A549 (cell line): ENCODE data around the gene TRAPPC1. TPM values are rescaled to one million over a fixed set of nuclear protein-coding genes. Genes with fewer than 3 reads are reported as not detected.
A peak's percentile ranks its signal among the peaks of the same experiment; 100 is the strongest.

ENCODE experiments used
- ATAC-seq, 2 experiments: fragments of 200-7000 bp in 1 of 2; fragments of >200 bp in 1 of 2; cut with Nextera tagmentation in 1 of 2; cut with Tn5 transposase in 1 of 2; 3 replicates each; pipeline versions ENCODE4 v1.8.0 to v1.9.1; 2018 to 2020; ENCODE audit warnings: mild to moderate bottlenecking in 1 of 2, moderate library complexity in 1 of 2
- CTCF ChIA-PET: fragments of 300-600 bp; sonication (Branson Sonifier 250); formaldehyde crosslinking; extraction: SDS; loops from one replicate; lab custom pipeline; 2021; ENCODE audit warnings: antibody characterized with exemption, inconsistent platforms; lab: Yijun Ruan, JAX
- POLR2A ChIA-PET: fragments of 350-600 bp; formaldehyde crosslinking; extraction: SDS; loops from one replicate; lab custom pipeline; 2021; ENCODE audit warnings: antibody characterized with exemption, inconsistent platforms; lab: Yijun Ruan, JAX
- DNase-seq, 2 experiments: peaks; one replicate each; pipeline versions ENCODE4 v3.0.0 to v3.0.0-alpha.2; 2011 to 2016; ENCODE audit warnings: low read depth in 1 of 2, low spot score in 1 of 2
- FAIRE-seq: peaks from 2 replicates; lab custom pipeline; 2011; peaks lifted over from hg19 to GRCh38; lab: Jason Lieb, UNC
- H3K27ac ChIP-seq, 2 experiments: fragments of >200 bp; sonication (Bioruptor Twin); formaldehyde crosslinking; 3 replicates each; pipeline ENCODE4 v1.5.1; 2016 to 2017
- H3K4me1 ChIP-seq: fragments of >200 bp; sonication (Bioruptor Twin); formaldehyde crosslinking; 3 replicates; pipeline ENCODE4 v1.6.1; 2016
- H3K4me2 ChIP-seq: fragments of >200 bp; sonication (Bioruptor Twin); formaldehyde crosslinking; 3 replicates; pipeline ENCODE4 v1.6.1; 2016
- H3K4me3 ChIP-seq: fragments of >200 bp; sonication (Bioruptor Twin); formaldehyde crosslinking; 3 replicates; pipeline ENCODE4 v1.5.1; 2016
- H3K9me3 ChIP-seq: fragments of >200 bp; sonication (Bioruptor Twin); formaldehyde crosslinking; 3 replicates; pipeline ENCODE4 v1.6.1; 2016
- CBX8 ChIP-seq: fragments of 200-600 bp; sonication (generic); IDR thresholded peaks from 2 replicates; pipeline ENCODE4 v1.6.1; 2016
- CHD2 ChIP-seq: fragments of 150-350 bp; IDR thresholded peaks from 2 replicates; pipeline ENCODE4 v1.6.1; 2014; ENCODE audit warnings: low read length; ENCODE audit not compliant: partially characterized antibody
- CHD4 ChIP-seq: fragments of 200-600 bp; sonication (generic); IDR thresholded peaks from 2 replicates; pipeline ENCODE4 v1.6.1; 2016; ENCODE audit warnings: antibody characterized with exemption, mild to moderate bottlenecking, borderline replicate concordance
- EHF ChIP-seq: fragments of 250-450 bp; sonication (Bioruptor Pico); IDR thresholded peaks from 2 replicates; pipeline ENCODE4 v1.5.0; 2020; ENCODE audit warnings: mild to moderate bottlenecking
- FOXS1 ChIP-seq: fragments of 250-450 bp; sonication (Bioruptor Pico); IDR thresholded peaks from 2 replicates; pipeline ENCODE4 v1.5.0; 2020; ENCODE audit warnings: mild to moderate bottlenecking, moderate library complexity
- HDAC2 ChIP-seq: fragments of 200-600 bp; sonication (generic); IDR thresholded peaks from 2 replicates; pipeline ENCODE4 v1.6.1; 2016
- HOXA7 ChIP-seq: fragments of 250-450 bp; sonication (Bioruptor Pico); IDR thresholded peaks from 2 replicates; pipeline ENCODE4 v1.5.0; 2020; ENCODE audit warnings: mild to moderate bottlenecking, moderate library complexity
- HOXB13 ChIP-seq: fragments of 250-450 bp; sonication (Bioruptor Pico); IDR thresholded peaks from 2 replicates; pipeline ENCODE4 v1.5.0; 2020; ENCODE audit warnings: low read depth, mild to moderate bottlenecking, moderate library complexity
- HOXB5 ChIP-seq: fragments of 250-450 bp; sonication (Bioruptor Pico); IDR thresholded peaks from 2 replicates; pipeline ENCODE4 v1.5.0; 2020; ENCODE audit warnings: mild to moderate bottlenecking, moderate library complexity
- MAZ ChIP-seq: fragments of 150-350 bp; IDR thresholded peaks from 2 replicates; pipeline ENCODE4 v1.6.1; 2014; ENCODE audit warnings: antibody characterized with exemption, low read depth, low read length, borderline replicate concordance
- NFE2L2 ChIP-seq: fragments of 150-350 bp; conservative IDR thresholded peaks from 2 replicates; pipeline ENCODE4 v1.6.1; 2014; ENCODE audit warnings: low read length
- NPAS2 ChIP-seq: fragments of 250-450 bp; sonication (Bioruptor Pico); IDR thresholded peaks from 2 replicates; pipeline ENCODE4 v1.8.0; 2022; ENCODE audit warnings: mild to moderate bottlenecking, moderate library complexity, borderline replicate concordance
- POLR2A ChIP-seq: IDR thresholded peaks from 2 replicates; pipeline ENCODE4 v1.6.1; 2012; ENCODE audit warnings: mild to moderate bottlenecking, low read length
- RAD21 ChIP-seq, 2 experiments: fragments of >200 bp in 1 of 2; sonication (Bioruptor Twin) in 1 of 2; formaldehyde crosslinking in 1 of 2; IDR thresholded peaks in 1 of 2; conservative IDR thresholded peaks in 1 of 2; 2 replicates in 1 of 2; 3 replicates in 1 of 2; pipeline ENCODE4 v1.6.1; 2012 to 2018; ENCODE audit warnings: inconsistent platforms in 1 of 2
- RNF2 ChIP-seq: fragments of 200-600 bp; sonication (generic); IDR thresholded peaks from 2 replicates; pipeline ENCODE4 v1.6.1; 2016; ENCODE audit warnings: low read depth, mild to moderate bottlenecking, antibody characterized with exemption, moderate library complexity, borderline replicate concordance
- SMC3 ChIP-seq: fragments of >200 bp; sonication (Bioruptor Twin); formaldehyde crosslinking; IDR thresholded peaks from 3 replicates; pipeline ENCODE4 v1.6.1; 2018; ENCODE audit warnings: inconsistent platforms
- SREBF2 ChIP-seq: fragments of 450-650 bp; IDR thresholded peaks from 2 replicates; pipeline ENCODE4 v1.6.1; 2014; ENCODE audit warnings: mild to moderate bottlenecking, moderate library complexity
- TFCP2L1 ChIP-seq: fragments of 250-450 bp; sonication (Bioruptor Pico); IDR thresholded peaks from 2 replicates; pipeline ENCODE4 v1.5.0; 2021; ENCODE audit warnings: mild to moderate bottlenecking
- WGBS: methylation state at CpG from one replicate; pipeline ENCODE4 v1.1.6; 2017; ENCODE audit errors: missing lambda C conversion rate; 5-methylcytosine and 5-hydroxymethylcytosine counted together
- polyA plus RNA-seq, 4 experiments: library from polyadenylated mRNA; depleted of rRNA in 3 of 4; stranded (reverse); fragments of >200 nt; fragmentation: RNase III in 1 of 4; extraction: RNeasy Plus Mini Kit Qiagen cat#74134 plus additional on column Dnase treatment in 1 of 4; gene quantifications; 2 replicates in 3 of 4; 3 replicates in 1 of 4; pipeline ENCODE4 v1.2.3, GENCODE V29; 2011 to 2017
- TF ChIP-seq, protein P1 (sequence below): IDR thresholded peaks from 2 replicates; pipeline ENCODE4 v1.6.1; 2012
- TF ChIP-seq, protein P2 (sequence below): fragments of 200-600 bp; sonication (generic); IDR thresholded peaks from 2 replicates; pipeline ENCODE4 v1.6.1; 2016; ENCODE audit warnings: antibody characterized with exemption, mild to moderate bottlenecking, moderate library complexity
- TF ChIP-seq, protein P3 (sequence below): fragments of >200 bp; sonication (Bioruptor Twin); formaldehyde crosslinking; IDR thresholded peaks from 3 replicates; pipeline ENCODE4 v1.5.1; 2016
- TF ChIP-seq, protein P4 (sequence below): IDR thresholded peaks from 2 replicates; pipeline ENCODE4 v1.6.1; 2012; ENCODE audit warnings: low read depth, borderline replicate concordance
- TF ChIP-seq, protein P5 (sequence below): fragments of 150-350 bp; IDR thresholded peaks from 2 replicates; pipeline ENCODE4 v1.6.1; 2014; ENCODE audit warnings: low read depth, mild to moderate bottlenecking, low read length
- TF ChIP-seq, protein P6 (sequence below): fragments of 450-650 bp; IDR thresholded peaks from 2 replicates; pipeline ENCODE4 v1.6.1; 2014; ENCODE audit warnings: antibody characterized with exemption

Gene TRAPPC1
- polyA plus RNA-seq, 2 of the 4 experiments (the other 2 are of a cell fraction), result 200 to 328 TPM

DNA sequence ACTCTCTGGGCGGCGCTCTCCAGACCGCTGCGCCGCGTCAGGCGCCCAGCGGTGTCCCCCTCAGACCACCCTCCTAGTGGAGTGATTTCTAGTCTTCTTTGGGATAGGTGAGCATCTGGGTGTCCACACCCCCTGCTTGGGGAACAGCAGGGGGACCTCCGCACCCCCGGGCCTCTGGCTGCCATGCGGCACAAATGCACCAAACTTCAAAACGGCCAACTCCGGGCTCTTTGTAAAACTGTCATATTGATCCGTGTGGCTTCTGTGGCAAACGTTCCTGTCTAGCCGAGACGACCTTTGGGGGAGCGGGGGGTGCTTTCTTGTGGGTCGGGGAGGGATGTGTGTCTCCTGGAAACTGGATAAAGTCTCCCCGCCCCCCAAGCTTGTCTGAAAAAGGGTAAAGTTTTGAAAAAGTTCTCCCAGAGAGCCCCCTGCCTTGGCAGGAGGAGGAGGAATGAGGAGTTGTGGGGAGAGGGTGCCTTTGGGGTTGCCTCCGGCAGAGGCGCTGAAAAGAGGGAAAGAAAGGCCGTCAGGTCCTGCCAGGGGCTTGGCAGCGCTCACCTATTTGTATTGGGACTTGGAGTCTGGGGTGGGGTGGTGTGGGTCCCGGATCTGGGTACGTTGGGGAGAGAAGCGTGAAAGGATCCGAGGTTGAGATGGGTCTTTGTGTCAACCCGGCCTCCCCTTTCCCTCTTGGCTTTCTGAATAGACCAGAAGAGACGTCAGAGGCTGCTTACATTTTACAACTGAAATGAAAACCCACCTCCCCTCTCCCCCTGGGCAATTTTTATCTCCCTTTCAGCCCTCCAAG lies 45.3 kb downstream of the TRAPPC1 start:
- Histone ChIP-seq H3K4me3 (peak overlapping the region; percentile 70), H3K9me3 (no peaks in the 10 kb centered on the region), H3K27ac (peak overlapping the region; percentile 98), H3K4me2 (peak overlapping the region; percentile 92), H3K4me1 (peaks cover 38% of the 10 kb centered on the region)
- POLR2A ChIA-PET, result interaction anchor here (0.6 to 1.8 kb wide), 4 partner anchors 10 to 148 kb away, joined by 3 to 8 read pairs (median 4); partner anchors contain the start of gene NAA38
- TF ChIP-seq POLR2A (peak; percentile 20; the same call in 1 of the 2 replicates), NPAS2 (CRISPR knock-in tag) (no peak), CHD4 (no peak), MAZ (0 out of 2 replicates have a peak, but pooled peaks have one; percentile 3), HOXB5 (no peak), FOXS1 (no peak), HOXB13 (no peak), CHD2 (peak; percentile 17), RNF2 (no peak)
- TF ChIP-seq, protein P1, sequence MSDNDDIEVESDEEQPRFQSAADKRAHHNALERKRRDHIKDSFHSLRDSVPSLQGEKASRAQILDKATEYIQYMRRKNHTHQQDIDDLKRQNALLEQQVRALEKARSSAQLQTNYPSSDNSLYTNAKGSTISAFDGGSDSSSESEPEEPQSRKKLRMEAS, result peak; percentile 11
- CTCF ChIA-PET, result interaction anchor here (1.2 to 1.4 kb wide), 5 partner anchors 12 to 171 kb away, joined by 3 to 7 read pairs (median 4); no protein-coding TSS in a partner anchor
- peak; percentile 51 to 69 for DNase-seq
- peak; percentile 27 to 40; a peak in 5 of 6 replicates for ATAC-seq
- under 1% methylated on average over 29 of the region's 30 CpGs for WGBS
- peak; percentile 43 for FAIRE-seq

DNA sequence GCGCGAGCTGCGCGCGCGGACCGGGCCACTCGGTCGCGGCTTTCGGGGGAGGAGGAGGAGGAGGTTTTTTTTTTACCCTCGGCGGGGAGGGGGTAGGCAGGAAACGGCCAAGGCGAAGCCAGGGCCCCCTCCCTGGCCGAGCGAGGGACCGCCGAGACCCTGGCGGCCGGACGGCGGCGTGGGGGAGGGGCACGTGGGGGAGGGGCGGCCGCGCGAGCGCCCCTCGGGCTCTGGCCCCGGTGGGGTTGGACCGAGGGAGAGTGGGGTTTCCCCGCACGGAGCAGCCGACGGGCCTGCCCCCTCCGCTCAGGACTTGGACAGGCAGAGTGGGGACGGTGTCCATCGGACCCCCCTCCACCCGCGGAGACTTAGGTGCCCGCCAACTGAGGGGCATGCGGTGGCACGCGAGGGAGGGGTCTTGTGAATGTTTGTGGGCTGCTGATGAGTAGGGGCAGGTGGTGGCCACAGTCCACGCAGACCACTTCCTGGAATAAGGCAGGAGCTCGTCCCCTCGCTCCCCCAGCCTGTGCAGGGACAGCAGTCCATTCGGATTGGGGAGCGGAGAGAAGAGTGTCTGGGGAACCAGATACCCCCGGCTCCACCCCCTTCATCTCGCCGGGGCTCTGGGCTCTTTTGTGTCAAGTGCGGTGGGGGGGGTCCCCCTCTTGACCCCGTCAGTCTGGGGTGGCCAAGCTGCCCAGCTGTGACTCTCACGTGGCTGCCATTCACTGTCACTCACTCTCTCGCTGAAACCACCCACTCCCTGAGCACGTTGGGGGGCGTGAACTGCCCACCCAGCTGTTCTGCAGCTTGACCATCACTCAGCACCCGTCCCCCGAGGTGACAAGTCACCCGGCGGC lies 46.1 kb downstream of the TRAPPC1 start:
- Histone ChIP-seq H3K4me3 (peak overlapping the region; percentile 70), H3K9me3 (no peaks in the 10 kb centered on the region), H3K4me2 (peak overlapping the region; percentile 92), H3K4me1 (peaks cover 38% of the 10 kb centered on the region), H3K27ac (peak overlapping the region; percentile 98)
- ChIA-PET CTCF (interaction anchor here (0.6 to 1.4 kb wide), 6 partner anchors 13 to 189 kb away, joined by 3 to 7 read pairs (median 4); no protein-coding TSS in a partner anchor), POLR2A (interaction anchor here (0.5 to 1.8 kb wide), 7 partner anchors 9 to 386 kb away, joined by 3 to 8 read pairs (median 3); partner anchors contain the start of genes NAA38 and RNF227)
- peak; percentile 48 to 73 for DNase-seq
- WGBS, result under 1% methylated on average over 27 of the region's 64 CpGs
- ATAC-seq, result peak; percentile 4 to 29; a peak in 3 of 6 replicates
- no peak for FAIRE-seq
- TF ChIP-seq HOXA7 (CRISPR knock-in tag) (no peak), HOXB13 (no peak), CBX8 (no peak), HDAC2 (no peak), NPAS2 (CRISPR knock-in tag) (no peak), SREBF2 (no peak), NFE2L2 (no peak), SMC3 (0 out of 3 replicates have a peak, but pooled peaks have one; percentile 10), HOXB5 (no peak), TFCP2L1 (no peak), RAD21 (conservative IDR thresholded peaks at IDR 0.05 in 1 of 2, IDR thresholded peaks at IDR 0.05 in 1 of 2) (0 out of 5 replicates have a peak, but pooled peaks of 1 of the 2 experiments have one; percentile 9), EHF (CRISPR knock-in tag) (0 out of 2 replicates have a peak, but pooled peaks have one; percentile 15)
- TF ChIP-seq, protein P2, sequence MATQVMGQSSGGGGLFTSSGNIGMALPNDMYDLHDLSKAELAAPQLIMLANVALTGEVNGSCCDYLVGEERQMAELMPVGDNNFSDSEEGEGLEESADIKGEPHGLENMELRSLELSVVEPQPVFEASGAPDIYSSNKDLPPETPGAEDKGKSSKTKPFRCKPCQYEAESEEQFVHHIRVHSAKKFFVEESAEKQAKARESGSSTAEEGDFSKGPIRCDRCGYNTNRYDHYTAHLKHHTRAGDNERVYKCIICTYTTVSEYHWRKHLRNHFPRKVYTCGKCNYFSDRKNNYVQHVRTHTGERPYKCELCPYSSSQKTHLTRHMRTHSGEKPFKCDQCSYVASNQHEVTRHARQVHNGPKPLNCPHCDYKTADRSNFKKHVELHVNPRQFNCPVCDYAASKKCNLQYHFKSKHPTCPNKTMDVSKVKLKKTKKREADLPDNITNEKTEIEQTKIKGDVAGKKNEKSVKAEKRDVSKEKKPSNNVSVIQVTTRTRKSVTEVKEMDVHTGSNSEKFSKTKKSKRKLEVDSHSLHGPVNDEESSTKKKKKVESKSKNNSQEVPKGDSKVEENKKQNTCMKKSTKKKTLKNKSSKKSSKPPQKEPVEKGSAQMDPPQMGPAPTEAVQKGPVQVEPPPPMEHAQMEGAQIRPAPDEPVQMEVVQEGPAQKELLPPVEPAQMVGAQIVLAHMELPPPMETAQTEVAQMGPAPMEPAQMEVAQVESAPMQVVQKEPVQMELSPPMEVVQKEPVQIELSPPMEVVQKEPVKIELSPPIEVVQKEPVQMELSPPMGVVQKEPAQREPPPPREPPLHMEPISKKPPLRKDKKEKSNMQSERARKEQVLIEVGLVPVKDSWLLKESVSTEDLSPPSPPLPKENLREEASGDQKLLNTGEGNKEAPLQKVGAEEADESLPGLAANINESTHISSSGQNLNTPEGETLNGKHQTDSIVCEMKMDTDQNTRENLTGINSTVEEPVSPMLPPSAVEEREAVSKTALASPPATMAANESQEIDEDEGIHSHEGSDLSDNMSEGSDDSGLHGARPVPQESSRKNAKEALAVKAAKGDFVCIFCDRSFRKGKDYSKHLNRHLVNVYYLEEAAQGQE, result no peak
- TF ChIP-seq, protein P3, sequence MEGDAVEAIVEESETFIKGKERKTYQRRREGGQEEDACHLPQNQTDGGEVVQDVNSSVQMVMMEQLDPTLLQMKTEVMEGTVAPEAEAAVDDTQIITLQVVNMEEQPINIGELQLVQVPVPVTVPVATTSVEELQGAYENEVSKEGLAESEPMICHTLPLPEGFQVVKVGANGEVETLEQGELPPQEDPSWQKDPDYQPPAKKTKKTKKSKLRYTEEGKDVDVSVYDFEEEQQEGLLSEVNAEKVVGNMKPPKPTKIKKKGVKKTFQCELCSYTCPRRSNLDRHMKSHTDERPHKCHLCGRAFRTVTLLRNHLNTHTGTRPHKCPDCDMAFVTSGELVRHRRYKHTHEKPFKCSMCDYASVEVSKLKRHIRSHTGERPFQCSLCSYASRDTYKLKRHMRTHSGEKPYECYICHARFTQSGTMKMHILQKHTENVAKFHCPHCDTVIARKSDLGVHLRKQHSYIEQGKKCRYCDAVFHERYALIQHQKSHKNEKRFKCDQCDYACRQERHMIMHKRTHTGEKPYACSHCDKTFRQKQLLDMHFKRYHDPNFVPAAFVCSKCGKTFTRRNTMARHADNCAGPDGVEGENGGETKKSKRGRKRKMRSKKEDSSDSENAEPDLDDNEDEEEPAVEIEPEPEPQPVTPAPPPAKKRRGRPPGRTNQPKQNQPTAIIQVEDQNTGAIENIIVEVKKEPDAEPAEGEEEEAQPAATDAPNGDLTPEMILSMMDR, result no peak
- TF ChIP-seq, protein P4, sequence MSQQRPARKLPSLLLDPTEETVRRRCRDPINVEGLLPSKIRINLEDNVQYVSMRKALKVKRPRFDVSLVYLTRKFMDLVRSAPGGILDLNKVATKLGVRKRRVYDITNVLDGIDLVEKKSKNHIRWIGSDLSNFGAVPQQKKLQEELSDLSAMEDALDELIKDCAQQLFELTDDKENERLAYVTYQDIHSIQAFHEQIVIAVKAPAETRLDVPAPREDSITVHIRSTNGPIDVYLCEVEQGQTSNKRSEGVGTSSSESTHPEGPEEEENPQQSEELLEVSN, result no peak
- TF ChIP-seq, protein P5, sequence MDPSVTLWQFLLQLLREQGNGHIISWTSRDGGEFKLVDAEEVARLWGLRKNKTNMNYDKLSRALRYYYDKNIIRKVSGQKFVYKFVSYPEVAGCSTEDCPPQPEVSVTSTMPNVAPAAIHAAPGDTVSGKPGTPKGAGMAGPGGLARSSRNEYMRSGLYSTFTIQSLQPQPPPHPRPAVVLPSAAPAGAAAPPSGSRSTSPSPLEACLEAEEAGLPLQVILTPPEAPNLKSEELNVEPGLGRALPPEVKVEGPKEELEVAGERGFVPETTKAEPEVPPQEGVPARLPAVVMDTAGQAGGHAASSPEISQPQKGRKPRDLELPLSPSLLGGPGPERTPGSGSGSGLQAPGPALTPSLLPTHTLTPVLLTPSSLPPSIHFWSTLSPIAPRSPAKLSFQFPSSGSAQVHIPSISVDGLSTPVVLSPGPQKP, result no peak
- TF ChIP-seq, protein P6, sequence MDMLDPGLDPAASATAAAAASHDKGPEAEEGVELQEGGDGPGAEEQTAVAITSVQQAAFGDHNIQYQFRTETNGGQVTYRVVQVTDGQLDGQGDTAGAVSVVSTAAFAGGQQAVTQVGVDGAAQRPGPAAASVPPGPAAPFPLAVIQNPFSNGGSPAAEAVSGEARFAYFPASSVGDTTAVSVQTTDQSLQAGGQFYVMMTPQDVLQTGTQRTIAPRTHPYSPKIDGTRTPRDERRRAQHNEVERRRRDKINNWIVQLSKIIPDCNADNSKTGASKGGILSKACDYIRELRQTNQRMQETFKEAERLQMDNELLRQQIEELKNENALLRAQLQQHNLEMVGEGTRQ, result no peak
